CD14-positive monocyte (primary cell): ENCODE results near the gene TOP2B. TPM values are rescaled to one million over a fixed set of nuclear protein-coding genes. Genes with fewer than 3 reads are reported as not detected.

ENCODE experiments used
- DNase-seq, 3 donors: peaks; one replicate each; pipeline ENCODE4 v3.0.0-alpha.2; 2011 to 2022
- H2AFZ ChIP-seq: 2 replicates; pipeline ENCODE4 v1.6.0; 2012; ENCODE audit warnings: mild to moderate bottlenecking, low read depth, low read length, inconsistent platforms; ENCODE audit not compliant: insufficient read depth, poor library complexity, severe bottlenecking
- H3K27ac ChIP-seq, 2 donors: 1 replicate in 1 of 2; 2 replicates in 1 of 2; pipeline ENCODE4 v1.5.1; 2012 to 2013; ENCODE audit warnings: low read length in 2 of 2, control low read depth in 1 of 2, inconsistent platforms in 1 of 2, low read depth in 1 of 2, mild to moderate bottlenecking in 1 of 2
- H3K27me3 ChIP-seq, 2 donors: one replicate each; pipeline versions ENCODE4 v1.6.0 to v1.6.1; 2011 to 2013; ENCODE audit warnings: low read length in 2 of 2; ENCODE audit not compliant: control insufficient read depth in 2 of 2, insufficient read depth in 2 of 2
- H3K36me3 ChIP-seq, 2 donors: replicated peaks in 1 of 2; 1 replicate in 1 of 2; 2 replicates in 1 of 2; pipeline versions ENCODE4 v1.5.1 to v1.6.1; 2012 to 2013; ENCODE audit warnings: low read length in 2 of 2, control low read depth in 1 of 2, inconsistent platforms in 1 of 2, mild to moderate bottlenecking in 1 of 2; ENCODE audit not compliant: insufficient read depth in 2 of 2, control insufficient read depth in 1 of 2
- H3K4me1 ChIP-seq, 2 donors: 1 replicate in 1 of 2; 2 replicates in 1 of 2; pipeline versions ENCODE4 v1.5.1 to v1.6.1; 2012 to 2013; ENCODE audit warnings: low read length in 2 of 2, control low read depth in 1 of 2, inconsistent platforms in 1 of 2, mild to moderate bottlenecking in 1 of 2, moderate library complexity in 1 of 2; ENCODE audit not compliant: insufficient read depth in 2 of 2, control insufficient read depth in 1 of 2
- H3K4me2 ChIP-seq: replicated peaks from 2 replicates; pipeline ENCODE3; 2012; ENCODE audit warnings: low read length, moderate library complexity, mild to moderate bottlenecking; ENCODE audit not compliant: poor library complexity, severe bottlenecking; ENCODE audit errors: extremely low read depth
- H3K4me3 ChIP-seq, 3 experiments: fragments of 200-600 bp in 1 of 3; sonication (generic) in 1 of 3; replicated peaks in 1 of 3; 1 replicate in 2 of 3; 2 replicates in 1 of 3; pipeline ENCODE4 v1.5.1; 2011 to 2013; ENCODE audit warnings: low read length in 3 of 3, mild to moderate bottlenecking in 3 of 3, control low read depth in 2 of 3, low read depth in 2 of 3, inconsistent platforms in 1 of 3, moderate library complexity in 1 of 3
- H3K79me2 ChIP-seq: 2 replicates; pipeline ENCODE4 v1.6.0; 2012; ENCODE audit warnings: mild to moderate bottlenecking, control low read depth, inconsistent platforms, low read length, moderate library complexity; ENCODE audit not compliant: insufficient read depth
- H3K9ac ChIP-seq: 2 replicates; pipeline ENCODE4 v1.6.0; 2017; ENCODE audit warnings: low read length, mild to moderate bottlenecking; ENCODE audit not compliant: insufficient read depth, poor library complexity, severe bottlenecking
- H3K9me3 ChIP-seq, 2 donors: replicated peaks in 1 of 2; 1 replicate in 1 of 2; 2 replicates in 1 of 2; pipeline versions ENCODE4 v1.5.1 to v1.6.1; 2012 to 2013; ENCODE audit warnings: low read length in 2 of 2, control low read depth in 1 of 2; ENCODE audit not compliant: control insufficient read depth in 1 of 2, insufficient read depth in 1 of 2
- H4K20me1 ChIP-seq: 2 replicates; pipeline ENCODE4 v1.6.0; 2012; ENCODE audit warnings: mild to moderate bottlenecking, low read length, control low read depth, moderate library complexity; ENCODE audit not compliant: insufficient read depth
- H3K27ac Mint-ChIP-seq, 7 donors: one replicate each; pipeline ENCODE4 v1.8.0; 2020; ENCODE audit warnings: mild to moderate bottlenecking in 7 of 7, mixed read lengths in 7 of 7, moderate library complexity in 6 of 7, inconsistent platforms in 2 of 7
- H3K27me3 Mint-ChIP-seq, 3 donors: one replicate each; pipeline ENCODE4 v1.8.0; 2021 to 2022; ENCODE audit warnings: low read depth in 3 of 3, mild to moderate bottlenecking in 3 of 3, mixed read lengths in 3 of 3, moderate library complexity in 3 of 3, inconsistent platforms in 1 of 3
- H3K36me3 Mint-ChIP-seq, 2 donors: one replicate each; pipeline ENCODE4 v1.8.0; 2020; ENCODE audit warnings: mixed read lengths in 2 of 2, inconsistent platforms in 1 of 2, mild to moderate bottlenecking in 1 of 2
- H3K4me1 Mint-ChIP-seq: one replicate; pipeline ENCODE4 v1.8.0; 2020; ENCODE audit warnings: mild to moderate bottlenecking, mixed read lengths
- H3K4me3 Mint-ChIP-seq, 2 donors: one replicate each; pipeline ENCODE4 v1.8.0; 2020; ENCODE audit warnings: mild to moderate bottlenecking in 2 of 2, mixed read lengths in 2 of 2, moderate library complexity in 1 of 2
- H3K9me3 Mint-ChIP-seq, 7 donors: one replicate each; pipeline ENCODE4 v1.8.0; 2020 to 2022; ENCODE audit warnings: mixed read lengths in 7 of 7, mild to moderate bottlenecking in 6 of 7, moderate library complexity in 6 of 7, inconsistent platforms in 2 of 7
- WGBS: methylation state at CpG from one replicate; pipeline ENCODE4 v1.1.5; 2013; ENCODE audit warnings: missing lambda C conversion rate; ENCODE audit not compliant: insufficient coverage; 5-methylcytosine and 5-hydroxymethylcytosine counted together
- intact Hi-C, 2 donors: fragments of 100-400 bp; cut with micrococcal nuclease; formaldehyde crosslinking; loops; one replicate each; pipeline versions ENCODE4 v1.15.0 to v1.15.1; 2023
- polyA plus RNA-seq, 3 donors: library from polyadenylated mRNA; depleted of rRNA in 1 of 3; unstranded in 2 of 3; stranded (reverse) in 1 of 3; fragments of 300-500 nt in 2 of 3; fragments of >200 nt in 1 of 3; fragmentation: Illumina TruSeq in 2 of 3; gene quantifications; 1 replicate in 2 of 3; 2 replicates in 1 of 3; pipeline ENCODE4 v1.2.3, GENCODE V29; 2012 to 2021
- TF ChIP-seq, protein P1 (sequence below): fragments of 200-600 bp; IDR thresholded peaks from one replicate; pipeline ENCODE4 v1.8.0; 2022; ENCODE audit warnings: antibody characterized with exemption, mild to moderate bottlenecking

The TOP2B gene
- polyA plus RNA-seq, 3 donors, result 21.4 to 27.0 (median 26.1) TPM

DNA sequence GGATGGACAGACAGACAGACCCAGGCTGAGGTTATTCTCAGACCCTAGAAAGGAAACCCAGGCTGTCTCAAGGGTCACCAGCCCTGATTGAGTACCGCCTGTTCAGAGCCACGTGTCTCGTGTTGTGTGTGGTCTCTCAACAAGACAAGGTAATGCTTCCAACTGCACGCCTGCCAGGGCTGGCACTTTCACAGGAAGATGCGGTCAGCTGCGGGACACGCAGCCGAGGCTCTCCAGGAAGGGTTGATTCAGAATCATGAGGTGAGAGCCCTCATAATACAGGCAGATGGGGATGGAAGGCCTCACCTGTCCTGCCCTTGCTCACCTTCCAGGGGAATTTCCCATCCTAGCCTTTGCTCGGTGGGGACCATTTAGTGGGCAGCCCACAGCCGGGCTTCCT is 81.4 kb downstream of the TOP2B start:
- no peak overlapping the region for H3K4me3 ChIP-seq
- Mint-ChIP-seq H3K36me3 (no peaks in the 10 kb centered on the region), H3K27ac (no peak overlapping the region), H3K4me3 (no peak overlapping the region), H3K9me3 (peaks cover 0 to 2% (median 0%) of the 10 kb centered on the region in 7 donors), H3K4me1 (peaks cover 8% of the 10 kb centered on the region), H3K27me3 (peaks cover 2 to 6% (median 4%) of the 10 kb centered on the region in 3 donors)
- H3K36me3 ChIP-seq, result no peaks in the 10 kb centered on the region
- H3K27me3 ChIP-seq, result no peaks in the 10 kb centered on the region
- H2AFZ ChIP-seq, result no peak overlapping the region
- no peak for DNase-seq
- TF ChIP-seq, protein P1, sequence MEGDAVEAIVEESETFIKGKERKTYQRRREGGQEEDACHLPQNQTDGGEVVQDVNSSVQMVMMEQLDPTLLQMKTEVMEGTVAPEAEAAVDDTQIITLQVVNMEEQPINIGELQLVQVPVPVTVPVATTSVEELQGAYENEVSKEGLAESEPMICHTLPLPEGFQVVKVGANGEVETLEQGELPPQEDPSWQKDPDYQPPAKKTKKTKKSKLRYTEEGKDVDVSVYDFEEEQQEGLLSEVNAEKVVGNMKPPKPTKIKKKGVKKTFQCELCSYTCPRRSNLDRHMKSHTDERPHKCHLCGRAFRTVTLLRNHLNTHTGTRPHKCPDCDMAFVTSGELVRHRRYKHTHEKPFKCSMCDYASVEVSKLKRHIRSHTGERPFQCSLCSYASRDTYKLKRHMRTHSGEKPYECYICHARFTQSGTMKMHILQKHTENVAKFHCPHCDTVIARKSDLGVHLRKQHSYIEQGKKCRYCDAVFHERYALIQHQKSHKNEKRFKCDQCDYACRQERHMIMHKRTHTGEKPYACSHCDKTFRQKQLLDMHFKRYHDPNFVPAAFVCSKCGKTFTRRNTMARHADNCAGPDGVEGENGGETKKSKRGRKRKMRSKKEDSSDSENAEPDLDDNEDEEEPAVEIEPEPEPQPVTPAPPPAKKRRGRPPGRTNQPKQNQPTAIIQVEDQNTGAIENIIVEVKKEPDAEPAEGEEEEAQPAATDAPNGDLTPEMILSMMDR, result no peak
- no peaks in the 10 kb centered on the region for H3K79me2 ChIP-seq
- no peaks in the 10 kb centered on the region for H3K4me1 ChIP-seq
- no peak overlapping the region for H3K4me2 ChIP-seq
- intact Hi-C loops, result loop anchor here in 1 of 2 donors (10.0 kb wide), 1 partner anchor 139 kb away; no protein-coding TSS in a partner anchor
- H4K20me1 ChIP-seq, result no peaks in the 10 kb centered on the region
- no peak overlapping the region for H3K9ac ChIP-seq
- H3K27ac ChIP-seq, result no peak overlapping the region
- WGBS, result 97% methylated on average over 10 of the region's 10 CpGs
- no peaks in the 10 kb centered on the region for H3K9me3 ChIP-seq

DNA sequence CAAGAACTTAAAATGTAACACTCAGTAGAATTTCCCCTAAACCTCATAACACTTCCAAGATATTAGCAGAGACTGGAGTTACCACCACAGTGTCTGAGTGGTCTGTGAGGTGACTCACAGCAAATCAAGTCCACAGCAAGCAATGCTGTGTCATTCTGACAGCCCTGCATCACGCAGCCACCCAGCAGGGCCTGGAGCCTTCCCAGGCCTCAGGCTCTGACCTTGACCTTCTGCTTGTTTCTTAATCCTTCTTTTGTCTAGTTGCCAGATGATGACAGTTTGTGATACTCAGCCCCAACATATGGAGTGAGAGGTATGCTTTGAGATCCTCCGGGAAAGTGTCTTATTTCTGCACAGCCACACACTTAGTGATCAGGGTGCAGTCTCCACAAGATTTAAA is 82.5 kb downstream of the TOP2B start:
- Histone ChIP-seq H3K4me3 (no peak overlapping the region), H3K27ac (no peak overlapping the region), H3K9me3 (no peaks in the 10 kb centered on the region), H3K4me1 (no peaks in the 10 kb centered on the region), H2AFZ (no peak overlapping the region), H3K27me3 (no peaks in the 10 kb centered on the region), H3K79me2 (no peaks in the 10 kb centered on the region), H3K9ac (no peak overlapping the region), H3K4me2 (no peak overlapping the region), H4K20me1 (no peaks in the 10 kb centered on the region), H3K36me3 (no peaks in the 10 kb centered on the region)
- peak in 2 of 3 donors; percentile 20 to 72 for DNase-seq
- Mint-ChIP-seq H3K36me3 (no peaks in the 10 kb centered on the region), H3K27me3 (peaks cover 5 to 8% (median 6%) of the 10 kb centered on the region in 3 donors), H3K9me3 (peaks cover 0 to 2% (median 0%) of the 10 kb centered on the region in 7 donors), H3K4me3 (no peak overlapping the region), H3K4me1 (peaks cover 8% of the 10 kb centered on the region), H3K27ac (peak overlapping the region in 3 of 7 donors; percentile 18 to 67 (median 45))
- TF ChIP-seq, protein P1, result no peak
- WGBS, result 100% methylated on average over 1 of the region's 2 CpGs
- intact Hi-C loops, result loop anchor here in 1 of 2 donors (10.0 kb wide), 1 partner anchor 137 kb away; no protein-coding TSS in a partner anchor
